Esophagus mucosa (tissue), 1 donor: ENCODE results near the gene VDR. TPM values are rescaled to one million over a fixed set of nuclear protein-coding genes. Genes with fewer than 3 reads are reported as not detected.
"Not testable (repeated sequence)": the region's sequence is repeated elsewhere in the genome, so short reads cannot be mapped to it uniquely, and the experiment has no call there.

Experiments used
- ATAC-seq: fragments of 200-7000 bp; cut with Tn5 transposase; one replicate; pipeline ENCODE4 v1.9.1; 2020
- total RNA-seq: library from RNA; stranded (reverse); gene quantifications from one replicate; pipeline ENCODE4 v1.2.4, GENCODE V29; 2023
- donor health status: DM: yes; HTN: yes; CAD: no.

VDR gene
- total RNA-seq, 1 donor from 2014 or later: 18.0 TPM

GRCh38 chr12:47811581-47812484, 93.0 kb downstream of the VDR start:
- peak; percentile 3 for ATAC-seq

- no peak for ATAC-seq
These were observed 93.8 kb downstream of the VDR start for GRCh38 chr12:47811072-47811396.

DNA sequence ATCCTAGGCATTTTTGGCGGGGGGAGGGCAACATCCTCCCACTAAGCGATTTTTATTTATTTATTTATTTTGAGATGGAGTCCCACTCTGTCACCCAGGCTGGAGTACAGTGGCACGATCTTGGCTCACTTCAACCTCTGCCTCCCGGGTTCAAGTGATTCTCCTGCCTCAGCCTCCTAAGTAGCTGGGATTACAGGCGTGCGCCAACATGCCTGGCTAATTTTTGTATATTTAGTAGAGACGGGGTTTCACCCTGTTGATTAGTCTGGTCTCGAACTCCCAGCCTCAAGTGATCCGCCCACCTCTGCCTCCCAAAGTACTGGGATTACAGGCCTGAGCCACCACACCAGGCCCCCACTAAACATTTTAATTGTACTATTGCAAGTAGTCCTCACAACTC, 95.3 kb downstream of the VDR start:
- not testable (repeated sequence) for ATAC-seq

DNA sequence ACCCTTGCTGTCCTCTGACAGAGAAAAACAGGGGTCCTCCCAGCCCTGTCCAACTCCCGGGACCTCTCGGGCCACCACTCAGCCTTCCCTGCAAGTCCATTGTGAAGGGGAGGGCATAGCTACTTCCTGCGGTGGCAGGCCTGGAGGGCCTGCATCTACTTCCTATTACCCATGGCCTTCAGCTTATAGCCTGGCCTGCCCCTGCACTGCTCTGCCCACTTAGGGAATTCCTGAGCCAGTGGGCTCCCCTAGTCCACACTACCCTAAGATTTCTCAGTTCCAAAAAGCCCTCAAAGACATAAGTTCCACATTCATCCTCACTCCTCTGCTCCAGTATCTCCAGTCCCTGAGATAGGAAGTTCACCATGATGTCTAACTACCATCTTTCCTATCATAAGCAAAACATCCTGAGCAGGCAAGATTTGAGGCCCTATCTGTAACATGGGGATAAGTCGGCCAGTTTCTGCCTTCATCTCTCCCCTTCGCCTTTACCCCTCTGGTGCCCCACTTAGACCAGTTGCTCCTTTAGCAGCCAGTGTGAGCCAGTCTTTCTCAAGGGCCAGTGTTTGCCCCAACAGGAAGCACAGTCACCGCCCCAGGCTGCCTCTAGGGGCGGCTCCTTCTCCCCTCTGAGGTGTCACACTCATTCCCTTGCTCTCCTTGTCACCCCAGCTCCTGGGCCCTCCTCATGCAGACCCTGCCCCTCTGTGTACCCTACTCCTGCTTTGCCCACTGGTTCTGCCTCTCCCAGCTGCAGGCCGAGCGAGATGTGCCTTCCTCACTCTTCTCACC, 96.0 kb downstream of the VDR start:
- no peak for ATAC-seq

DNA sequence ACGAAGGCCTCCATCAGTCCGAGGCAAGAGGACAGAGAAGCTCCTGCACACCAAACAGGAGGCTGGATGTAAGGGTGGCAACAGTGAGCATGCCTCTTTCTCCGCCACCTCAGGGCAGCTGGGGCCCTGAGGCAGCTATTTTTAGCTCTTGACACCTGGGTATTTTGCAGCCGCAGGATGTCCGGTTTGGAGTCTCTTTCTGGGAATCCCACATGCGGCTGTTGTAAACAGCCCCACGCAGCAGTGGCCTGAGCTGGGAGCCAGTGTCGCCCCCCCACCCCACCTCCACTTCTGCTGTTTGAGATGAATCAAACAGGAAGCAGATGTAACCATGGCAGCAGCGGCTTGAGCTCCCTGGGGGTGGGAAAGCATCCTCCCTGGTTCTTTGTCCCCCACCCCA, 96.7 kb downstream of the VDR start:
- ATAC-seq: peak; percentile 9

DNA sequence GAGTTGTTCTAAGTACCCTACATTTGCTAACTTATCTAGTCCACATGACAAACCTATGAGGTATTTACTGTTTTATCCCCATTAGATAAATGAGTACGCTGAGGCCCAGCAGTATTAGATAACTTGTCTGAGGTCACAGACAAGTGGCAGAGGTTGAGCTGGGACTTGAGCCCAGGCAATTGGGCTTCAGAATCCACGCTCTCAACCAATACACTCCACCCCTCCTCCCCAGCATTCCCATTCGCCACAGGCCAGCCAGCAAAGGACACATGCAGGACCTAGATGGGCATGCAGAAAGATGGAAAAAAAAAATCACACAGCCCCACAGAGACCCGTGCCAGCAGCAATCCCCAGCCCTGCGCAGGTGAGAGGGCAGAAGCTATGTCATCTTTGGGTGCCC, 97.5 kb downstream of the VDR start:
- ATAC-seq: no peak

DNA sequence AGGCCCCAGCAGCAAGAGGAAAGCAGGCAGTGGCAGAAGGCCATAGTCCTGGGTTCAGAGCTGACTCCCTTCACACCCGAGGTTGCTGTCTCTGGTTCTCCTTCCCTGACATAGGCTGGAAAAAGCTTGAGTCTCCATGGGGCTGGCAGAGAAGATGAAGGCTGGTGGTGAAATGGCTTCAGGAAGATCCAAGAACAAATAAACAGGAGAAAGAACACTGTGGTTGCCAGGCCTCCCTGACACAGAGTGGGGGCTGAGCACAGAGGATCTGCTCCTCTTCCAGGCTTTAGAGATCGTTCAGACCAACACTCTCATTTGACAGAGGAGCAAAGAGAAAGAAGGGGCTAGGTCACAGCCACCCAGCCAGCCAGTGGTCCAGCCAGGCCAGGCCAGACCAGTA, 99.4 kb downstream of the VDR start:
- no peak for ATAC-seq

DNA sequence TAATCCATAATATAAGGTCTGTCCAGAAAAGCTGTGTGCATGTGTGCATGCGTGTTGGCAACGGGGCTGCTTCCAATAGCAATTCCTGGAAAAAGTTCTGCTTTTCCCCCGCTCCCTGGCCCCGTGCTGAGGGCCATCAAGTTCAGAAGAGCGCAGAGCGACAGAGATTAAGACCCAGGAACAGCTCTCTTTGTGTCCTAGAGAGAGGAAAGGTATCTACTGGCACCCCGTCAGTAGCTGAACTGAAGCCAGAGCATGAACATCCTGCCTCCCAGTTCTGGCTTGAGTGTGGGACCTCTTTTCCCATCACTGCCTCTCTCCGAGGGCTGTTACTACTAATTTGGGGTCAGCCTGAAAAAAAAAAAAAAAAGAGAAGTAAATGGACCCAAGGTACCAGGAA, 100.6 kb downstream of the VDR start:
- ATAC-seq: no peak

GRCh38 chr12:47803191-47803875, 101.5 kb downstream of the VDR start:
- ATAC-seq: no peak

GRCh38 chr12:47802312-47802711, 102.5 kb downstream of the VDR start:
- ATAC-seq: no peak

DNA sequence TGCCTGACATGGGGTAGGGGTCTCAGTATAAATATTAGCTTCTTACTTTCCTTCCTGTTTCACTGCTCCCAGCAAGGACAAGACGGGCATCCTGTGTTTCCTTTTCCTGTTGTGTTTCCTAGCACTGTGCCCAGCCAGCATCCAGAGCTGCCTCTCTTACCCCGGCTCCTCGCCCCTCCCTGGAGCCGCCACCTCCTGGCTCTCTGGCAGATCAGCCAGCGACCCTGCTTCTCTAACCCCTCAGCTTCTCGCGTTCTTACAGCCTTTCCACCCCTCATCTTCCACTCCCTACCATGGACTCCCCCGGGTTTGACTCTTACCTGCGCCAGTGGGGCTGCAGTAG, 102.9 kb downstream of the VDR start:
- ATAC-seq: no peak

GRCh38 chr12:47801170-47801903, 103.5 kb downstream of the VDR start:
- peak; percentile 27 for ATAC-seq

GRCh38 chr12:47800582-47800981, 104.2 kb downstream of the VDR start:
- no peak for ATAC-seq

DNA sequence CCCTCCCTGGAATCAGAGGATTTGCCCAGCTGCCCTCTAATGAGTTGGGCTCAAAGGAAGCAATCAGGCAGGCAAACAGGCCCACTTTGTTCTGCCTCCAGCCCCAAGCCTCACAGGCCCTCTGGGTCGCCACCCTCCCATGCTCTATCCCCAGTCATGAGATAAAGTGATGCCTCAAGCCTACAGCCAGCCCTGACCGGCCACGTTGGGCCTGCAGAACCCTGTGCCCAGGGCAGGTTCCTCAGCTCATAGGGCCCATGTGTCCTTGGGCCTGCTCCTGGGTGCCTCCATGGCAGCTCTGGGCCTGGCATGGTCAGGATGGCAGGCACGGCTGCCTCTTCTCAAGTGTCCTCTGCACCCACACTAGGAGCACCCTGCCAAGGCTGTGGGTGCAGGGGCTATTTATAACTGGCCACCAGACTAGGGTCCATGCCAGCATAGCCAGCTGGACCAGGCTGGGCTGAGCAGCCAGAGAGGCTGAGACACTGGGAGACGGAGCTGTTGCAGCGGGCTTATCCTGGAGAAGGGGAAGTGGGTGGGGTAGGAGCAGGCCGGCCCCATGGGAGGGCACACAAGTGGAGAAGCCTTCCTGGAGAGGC, 105.3 kb downstream of the VDR start:
- no peak for ATAC-seq

DNA sequence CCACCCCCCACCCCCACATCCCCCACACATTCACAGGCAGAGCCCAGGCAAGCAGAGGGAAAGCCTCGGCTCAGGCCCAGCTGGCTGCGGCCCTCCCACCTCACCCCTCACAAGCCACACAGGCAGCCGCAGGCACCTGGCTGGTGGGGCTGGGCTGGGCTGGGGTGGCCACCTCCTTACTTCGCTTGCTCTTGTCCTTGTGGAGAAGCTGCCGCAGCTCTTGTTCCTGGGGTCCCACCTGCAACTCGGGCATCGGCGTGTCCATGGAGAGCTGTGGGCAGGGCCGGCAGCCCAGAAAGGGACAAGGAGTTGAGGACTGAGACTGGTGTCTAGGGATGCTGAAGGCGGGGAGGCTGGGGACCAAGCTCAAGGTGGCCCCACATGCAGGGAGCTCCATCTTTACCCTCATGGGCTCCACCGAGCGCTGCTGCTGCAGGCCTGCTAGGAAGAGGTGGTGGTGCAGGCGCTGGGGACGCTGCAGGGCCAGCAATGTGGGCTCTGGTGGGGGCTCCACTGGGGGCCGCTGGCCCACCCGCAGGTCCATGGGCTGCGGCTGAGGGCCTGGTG, 106.3 kb downstream of the VDR start:
- ATAC-seq: no peak

DNA sequence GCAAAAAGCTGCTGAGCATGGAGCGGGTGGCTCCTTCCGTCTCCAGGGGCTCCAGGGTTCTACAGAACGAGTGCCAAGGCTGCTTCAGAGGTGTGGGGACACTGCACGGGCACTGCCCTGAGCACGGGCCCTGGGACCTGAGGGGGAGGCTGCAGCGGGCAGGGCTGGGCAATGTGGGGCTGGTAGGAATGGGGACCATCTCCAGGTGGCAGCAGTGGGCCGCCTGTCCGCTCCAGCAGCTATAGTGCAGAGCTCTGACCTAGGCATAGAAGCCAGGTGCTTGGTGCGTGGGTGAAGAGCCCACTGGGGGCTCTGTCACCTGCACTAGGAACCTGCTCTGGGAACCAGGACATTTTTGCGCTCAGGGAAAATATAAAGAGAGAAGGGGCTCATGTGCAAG, 107.4 kb downstream of the VDR start:
- ATAC-seq: peak; percentile 12

- ATAC-seq: no peak
These were observed 108.9 kb downstream of the VDR start for GRCh38 chr12:47795814-47796411.

GRCh38 chr12:47795121-47795813, 109.5 kb downstream of the VDR start:
- no peak for ATAC-seq

- no peak for ATAC-seq
These were observed 110.1 kb downstream of the VDR start for GRCh38 chr12:47794679-47795078.

DNA sequence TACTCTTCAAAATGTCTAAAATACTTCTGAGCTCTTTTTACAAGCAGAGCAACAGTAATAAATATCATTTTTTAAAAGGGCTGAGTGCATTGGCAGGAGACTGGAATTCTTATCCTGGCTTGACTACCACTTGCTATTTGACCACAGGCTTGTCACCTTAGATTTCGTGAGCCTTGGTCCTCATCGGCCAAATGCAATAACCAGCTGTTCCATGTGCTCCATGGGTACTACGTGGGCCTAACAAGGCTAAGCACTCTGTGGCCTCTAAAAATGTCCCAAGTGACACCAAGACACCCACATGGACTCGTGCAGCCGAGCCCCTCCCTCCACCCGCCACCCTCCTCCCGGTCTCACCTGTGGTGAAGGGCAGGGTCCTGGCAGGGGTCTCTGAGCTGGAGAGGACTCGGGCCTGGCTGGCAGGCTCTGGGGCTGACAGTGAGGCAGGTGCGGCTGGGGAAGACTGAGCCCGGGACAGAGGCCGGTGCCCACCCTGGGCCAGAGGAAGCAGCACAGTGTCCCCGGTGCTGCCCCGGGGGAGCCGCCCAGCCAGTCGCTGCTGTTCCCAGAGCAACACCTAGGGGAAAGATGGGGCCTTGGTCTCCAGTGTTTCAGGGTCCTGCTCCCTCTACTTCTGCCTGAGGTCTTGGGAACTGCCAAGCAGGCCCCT, 111.6 kb downstream of the VDR start:
- ATAC-seq: no peak
